ENCODE measurements around the gene TMEM86A.
"Not testable (repeated sequence)": the region's sequence is repeated elsewhere in the genome, so short reads cannot be mapped to it uniquely, and the experiment has no call there.

TMEM86A gene

GRCh38 chr11:18669711-18670110 lies 28.9 kb upstream of the TMEM86A start:
- TF ChIP-seq CTCF (conservative IDR thresholded peaks at IDR 0.05) = no peak
- peak overlapping the region; percentile 72 for H3K27ac ChIP-seq

GRCh38 chr11:18671246-18671645 lies 27.3 kb upstream of the TMEM86A start:
- no peak overlapping the region for H3K27ac ChIP-seq
- no peak for TF ChIP-seq CTCF (conservative IDR thresholded peaks at IDR 0.05)

- H3K27ac ChIP-seq = not testable (repeated sequence)
Observed at GRCh38 chr11:18672209-18672608, 26.4 kb upstream of the TMEM86A start.

GRCh38 chr11:18676803-18677202 lies 21.8 kb upstream of the TMEM86A start:
- TF ChIP-seq CTCF (conservative IDR thresholded peaks at IDR 0.05) = no peak
- H3K27ac ChIP-seq = no peak overlapping the region

- TF ChIP-seq CTCF (conservative IDR thresholded peaks at IDR 0.05) = no peak
- H3K27ac ChIP-seq = no peak overlapping the region
Observed at GRCh38 chr11:18677560-18677959, 21.0 kb upstream of the TMEM86A start.

- not testable (repeated sequence) for H3K27ac ChIP-seq
Observed at GRCh38 chr11:18681949-18682348, 16.6 kb upstream of the TMEM86A start.

- H3K27ac ChIP-seq = no peak overlapping the region
- TF ChIP-seq CTCF (conservative IDR thresholded peaks at IDR 0.05) = no peak
Observed at GRCh38 chr11:18682466-18682865, 16.1 kb upstream of the TMEM86A start.

- TF ChIP-seq CTCF (conservative IDR thresholded peaks at IDR 0.05) = no peak
- H3K27ac ChIP-seq = no peak overlapping the region
Observed at GRCh38 chr11:18684267-18684666, 14.3 kb upstream of the TMEM86A start.

- H3K27ac ChIP-seq = peak overlapping the region; percentile 83; the same call in 1 of the 2 replicates
Observed at GRCh38 chr11:18691467-18692140, 7.0 kb upstream of the TMEM86A start.

All from VCaP (cell line).